ENCODE measurements around the gene SNX5. TPM values are rescaled to one million over a fixed set of nuclear protein-coding genes. Genes with fewer than 3 reads are reported as not detected.

SNX5 gene
- total and polyA plus RNA-seq, 2 of the 13 experiments (the other 11 are each of a cell fraction or from before 2014, with no cell fraction given), result 664 to 1,040 TPM

GRCh38 chr20:17967521-17968365 is 851 bp downstream of the SNX5 start (continued):
- peak; percentile 83 for TF ChIP-seq PATZ1 (CRISPR knock-in tag; IDR thresholded peaks at IDR 0.05)
- TF ChIP-seq, protein P1, sequence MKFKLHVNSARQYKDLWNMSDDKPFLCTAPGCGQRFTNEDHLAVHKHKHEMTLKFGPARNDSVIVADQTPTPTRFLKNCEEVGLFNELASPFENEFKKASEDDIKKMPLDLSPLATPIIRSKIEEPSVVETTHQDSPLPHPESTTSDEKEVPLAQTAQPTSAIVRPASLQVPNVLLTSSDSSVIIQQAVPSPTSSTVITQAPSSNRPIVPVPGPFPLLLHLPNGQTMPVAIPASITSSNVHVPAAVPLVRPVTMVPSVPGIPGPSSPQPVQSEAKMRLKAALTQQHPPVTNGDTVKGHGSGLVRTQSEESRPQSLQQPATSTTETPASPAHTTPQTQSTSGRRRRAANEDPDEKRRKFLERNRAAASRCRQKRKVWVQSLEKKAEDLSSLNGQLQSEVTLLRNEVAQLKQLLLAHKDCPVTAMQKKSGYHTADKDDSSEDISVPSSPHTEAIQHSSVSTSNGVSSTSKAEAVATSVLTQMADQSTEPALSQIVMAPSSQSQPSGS (CRISPR knock-in tag; IDR thresholded peaks at IDR 0.05), result no peak
- peak; percentile 1; the same call in 1 of the 2 replicates for TF ChIP-seq CEBPG (CRISPR knock-in tag; IDR thresholded peaks at IDR 0.05)
- 0 out of 2 replicates have a peak, but pooled peaks have one; percentile 76 for TF ChIP-seq PCBP1 (IDR thresholded peaks at IDR 0.05; ENCODE audit: borderline replicate concordance, low read depth, low read length)
- peak; percentile 16; the same call in 1 of the 2 replicates for TF ChIP-seq EEA1 (CRISPR knock-in tag; IDR thresholded peaks at IDR 0.05; ENCODE audit: borderline replicate concordance)
- TF ChIP-seq ZNF768 (CRISPR knock-in tag; IDR thresholded peaks at IDR 0.05), result no peak
- TF ChIP-seq PTBP1 (IDR thresholded peaks at IDR 0.05; ENCODE audit: low read depth, low read length, poor library complexity, severe bottlenecking), result peak; percentile 2
- TF ChIP-seq ZNF234 (CRISPR knock-in tag; conservative IDR thresholded peaks at IDR 0.05), result 0 out of 2 replicates have a peak, but pooled peaks have one; percentile 5
- TF ChIP-seq U2AF2 (IDR thresholded peaks at IDR 0.05; ENCODE audit: low read depth, low read length), result 0 out of 2 replicates have a peak, but pooled peaks have one; percentile 29
- TF ChIP-seq ZHX1 (CRISPR knock-in tag; IDR thresholded peaks at IDR 0.05; ENCODE audit: low read depth), result no peak
- 0 out of 2 replicates have a peak, but pooled peaks have one; percentile 0 for TF ChIP-seq ZNF333 (CRISPR knock-in tag; IDR thresholded peaks at IDR 0.05; ENCODE audit: borderline replicate concordance)
- 0 out of 2 replicates have a peak, but pooled peaks have one; percentile 16 for TF ChIP-seq ZNF850 (CRISPR knock-in tag; conservative IDR thresholded peaks at IDR 0.05)
- TF ChIP-seq ZNF839 (CRISPR knock-in tag; IDR thresholded peaks at IDR 0.05; ENCODE audit: borderline replicate concordance), result no peak
- 0 out of 2 replicates have a peak, but pooled peaks have one; percentile 17 for TF ChIP-seq ZNF512 (CRISPR knock-in tag; IDR thresholded peaks at IDR 0.05)
- no peak for TF ChIP-seq SOX6 (IDR thresholded peaks at IDR 0.05)
- no peak for TF ChIP-seq SOX6 (CRISPR knock-in tag; IDR thresholded peaks at IDR 0.05)
- TF ChIP-seq SP140L (CRISPR knock-in tag; IDR thresholded peaks at IDR 0.05; ENCODE audit: borderline replicate concordance), result no peak
- no peak for TF ChIP-seq ZBTB25 (CRISPR knock-in tag; IDR thresholded peaks at IDR 0.05)
- TF ChIP-seq LCORL (IDR thresholded peaks at IDR 0.05), result no peak
- peak; percentile 42; the same call in 1 of the 2 replicates for TF ChIP-seq LCORL (CRISPR knock-in tag; IDR thresholded peaks at IDR 0.05)
